Body of pancreas (tissue), 4 donors: Measurements from ENCODE around the gene ATP13A3. TPM values are rescaled to one million over a fixed set of nuclear protein-coding genes. Genes with fewer than 3 reads are reported as not detected.

Experiments used
- ATAC-seq: fragments of 150-250 bp; one replicate; pipeline ENCODE4 v1.9.1; 2016
- DNase-seq, 4 donors: peaks; one replicate each; pipeline ENCODE4 v3.0.0-alpha.2; 2019
- H3K27ac ChIP-seq, 4 donors: fragments of 200-600 bp; sonication (generic); 1 replicate in 3 of 4; 2 replicates in 1 of 4; pipeline versions ENCODE4 v1.5.1 to v1.6.1; 2016 to 2019; ENCODE audit warnings: mild to moderate bottlenecking in 1 of 4, mixed read lengths in 1 of 4, moderate library complexity in 1 of 4
- H3K27me3 ChIP-seq, 2 donors: fragments of 200-600 bp; sonication (generic); one replicate each; pipeline ENCODE4 v1.6.0; 2016; ENCODE audit warnings: mild to moderate bottlenecking in 1 of 2
- H3K36me3 ChIP-seq, 2 donors: fragments of 200-600 bp; sonication (generic); replicated peaks in 1 of 2; 2 replicates each; pipeline ENCODE4 v1.5.1; 2016; ENCODE audit warnings: low read depth in 2 of 2; ENCODE audit not compliant: insufficient read depth in 1 of 2
- H3K4me1 ChIP-seq: fragments of 200-600 bp; sonication (generic); one replicate; pipeline ENCODE4 v1.6.0; 2016
- H3K4me3 ChIP-seq, 2 donors: fragments of 200-600 bp; sonication (generic); 1 replicate in 1 of 2; 2 replicates in 1 of 2; pipeline ENCODE4 v1.5.1; 2016 to 2019
- H3K9me3 ChIP-seq, 3 donors: fragments of 200-600 bp; sonication (generic); 1 replicate in 2 of 3; 2 replicates in 1 of 3; pipeline ENCODE4 v1.5.1; 2016
- POLR2A ChIP-seq, 3 donors: fragments of 450-650 bp; IDR thresholded peaks; one replicate each; pipeline ENCODE4 v1.6.1; 2016; ENCODE audit warnings: antibody characterized with exemption in 3 of 3, mild to moderate bottlenecking in 2 of 3
- WGBS, 2 donors: methylation state at CpG; one replicate each; pipeline ENCODE4 v1.1.5; 2017; 5-methylcytosine and 5-hydroxymethylcytosine counted together
- intact Hi-C: fragments of 100-400 bp; cut with DNase I; formaldehyde crosslinking; loops from one replicate; pipeline ENCODE4 v1.15.1; 2023
- total RNA-seq, 2 donors: library from RNA; depleted of rRNA; stranded (reverse); fragments of >200 nt; gene quantifications; one replicate each; pipeline ENCODE4 v1.1.0, GENCODE V29; 2016
- TF ChIP-seq, protein P1 (sequence below), 7 experiments: fragments of 450-650 bp in 4 of 7; fragments of 200-600 bp in 3 of 7; sonication (generic) in 3 of 7; IDR thresholded peaks; one replicate each; pipeline ENCODE4 v1.5.1; 2016 to 2019; ENCODE audit warnings: antibody characterized with exemption in 7 of 7

Gene ATP13A3
- total RNA-seq, 2 donors from 2014 or later, result 35.6 to 56.0 TPM

DNA sequence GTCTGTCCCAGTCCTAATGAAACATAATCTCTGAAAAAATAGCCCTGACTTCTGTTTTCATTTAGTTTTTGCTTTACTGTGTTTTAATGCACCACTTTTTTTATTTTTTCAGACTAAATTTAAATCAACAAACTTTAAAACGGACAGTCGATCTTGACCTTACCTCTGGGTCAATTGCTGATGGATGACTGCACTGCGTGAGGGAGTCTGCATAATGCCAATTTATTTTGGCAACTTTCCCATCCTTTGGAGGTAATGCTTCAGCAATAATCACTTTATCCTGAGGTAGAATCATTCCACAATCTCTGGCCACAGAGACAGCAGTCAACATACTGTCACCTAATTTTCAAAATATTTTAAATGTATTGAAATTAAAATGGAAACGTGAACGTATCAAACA lies 55.2 kb downstream of the ATP13A3 start:
- TF ChIP-seq, protein P1, sequence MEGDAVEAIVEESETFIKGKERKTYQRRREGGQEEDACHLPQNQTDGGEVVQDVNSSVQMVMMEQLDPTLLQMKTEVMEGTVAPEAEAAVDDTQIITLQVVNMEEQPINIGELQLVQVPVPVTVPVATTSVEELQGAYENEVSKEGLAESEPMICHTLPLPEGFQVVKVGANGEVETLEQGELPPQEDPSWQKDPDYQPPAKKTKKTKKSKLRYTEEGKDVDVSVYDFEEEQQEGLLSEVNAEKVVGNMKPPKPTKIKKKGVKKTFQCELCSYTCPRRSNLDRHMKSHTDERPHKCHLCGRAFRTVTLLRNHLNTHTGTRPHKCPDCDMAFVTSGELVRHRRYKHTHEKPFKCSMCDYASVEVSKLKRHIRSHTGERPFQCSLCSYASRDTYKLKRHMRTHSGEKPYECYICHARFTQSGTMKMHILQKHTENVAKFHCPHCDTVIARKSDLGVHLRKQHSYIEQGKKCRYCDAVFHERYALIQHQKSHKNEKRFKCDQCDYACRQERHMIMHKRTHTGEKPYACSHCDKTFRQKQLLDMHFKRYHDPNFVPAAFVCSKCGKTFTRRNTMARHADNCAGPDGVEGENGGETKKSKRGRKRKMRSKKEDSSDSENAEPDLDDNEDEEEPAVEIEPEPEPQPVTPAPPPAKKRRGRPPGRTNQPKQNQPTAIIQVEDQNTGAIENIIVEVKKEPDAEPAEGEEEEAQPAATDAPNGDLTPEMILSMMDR (IDR thresholded peaks at IDR 0.05), result no peak
- TF ChIP-seq POLR2A (IDR thresholded peaks at IDR 0.05), result no peak
- H3K9me3 ChIP-seq, result no peaks in the 10 kb centered on the region
- no peak overlapping the region for H3K27ac ChIP-seq
- no peak overlapping the region for H3K4me3 ChIP-seq
- peaks cover 0 to 43% of the 10 kb centered on the region in 2 donors for H3K36me3 ChIP-seq
- 56 to 61% methylated on average over 5 of the region's 5 CpGs for WGBS, 2 donors
- no peaks in the 10 kb centered on the region for H3K4me1 ChIP-seq
- H3K27me3 ChIP-seq, result no peaks in the 10 kb centered on the region
- no peak for DNase-seq
- intact Hi-C loops, result no loop called here
- ATAC-seq, result no peak

DNA sequence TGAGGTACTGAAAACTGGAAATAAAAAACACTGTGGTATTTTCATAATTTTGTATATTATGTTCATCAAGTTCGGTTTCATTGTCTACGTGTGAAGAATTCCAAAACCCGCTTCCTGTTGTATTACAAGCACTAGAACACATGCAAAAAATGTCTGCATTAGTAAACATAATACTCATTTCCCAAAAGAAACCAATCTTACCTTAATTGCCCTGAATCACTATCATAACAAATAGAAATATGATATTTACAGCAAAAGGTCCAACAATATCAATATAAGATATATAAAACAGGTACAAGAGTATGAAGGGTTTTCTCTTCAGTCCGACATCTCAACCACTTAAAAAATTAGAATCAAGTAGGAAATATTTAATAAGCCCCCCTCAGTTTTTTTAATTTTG lies 61.4 kb downstream of the ATP13A3 start:
- TF ChIP-seq, protein P1 (IDR thresholded peaks at IDR 0.05), result no peak
- no peak for TF ChIP-seq POLR2A (IDR thresholded peaks at IDR 0.05)
- 89 to 94% methylated on average over 4 of the region's 4 CpGs for WGBS, 2 donors
- H3K27me3 ChIP-seq, result no peaks in the 10 kb centered on the region
- intact Hi-C loops, result no loop called here
- ATAC-seq, result no peak
- no peak overlapping the region for H3K27ac ChIP-seq
- no peaks in the 10 kb centered on the region for H3K9me3 ChIP-seq
- no peak overlapping the region for H3K4me3 ChIP-seq
- H3K4me1 ChIP-seq, result no peaks in the 10 kb centered on the region
- H3K36me3 ChIP-seq, result peaks cover 0 to 26% of the 10 kb centered on the region in 2 donors
- no peak for DNase-seq

DNA sequence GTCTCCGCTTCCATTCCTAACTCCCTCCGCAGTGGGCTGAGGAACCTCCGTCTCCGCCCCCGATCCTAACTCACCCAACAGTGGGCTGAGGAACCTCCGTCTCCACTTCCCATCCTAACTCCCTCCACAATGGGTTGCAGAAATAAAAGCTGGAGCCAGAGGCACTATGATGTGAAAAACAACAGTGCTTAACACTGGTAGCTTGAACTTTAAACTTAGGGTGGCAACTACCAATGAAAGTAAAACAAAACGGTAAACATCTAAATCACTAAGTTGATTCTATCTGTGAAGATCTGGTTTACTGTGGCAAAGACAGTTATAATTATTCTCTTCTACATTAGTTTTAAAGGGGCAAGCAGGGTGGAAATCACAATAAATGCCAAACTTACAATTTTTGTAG lies 61.8 kb downstream of the ATP13A3 start:
- Histone ChIP-seq H3K27ac (no peak overlapping the region), H3K9me3 (no peaks in the 10 kb centered on the region), H3K27me3 (no peaks in the 10 kb centered on the region), H3K4me1 (no peaks in the 10 kb centered on the region), H3K4me3 (no peak overlapping the region), H3K36me3 (peaks cover 0 to 21% of the 10 kb centered on the region in 2 donors)
- TF ChIP-seq, protein P1 (IDR thresholded peaks at IDR 0.05), result no peak
- TF ChIP-seq POLR2A (IDR thresholded peaks at IDR 0.05), result no peak
- ATAC-seq (no peak), DNase-seq (no peak)
- 85 to 93% methylated on average over 7 of the region's 7 CpGs for WGBS, 2 donors
- intact Hi-C loops, result no loop called here

DNA sequence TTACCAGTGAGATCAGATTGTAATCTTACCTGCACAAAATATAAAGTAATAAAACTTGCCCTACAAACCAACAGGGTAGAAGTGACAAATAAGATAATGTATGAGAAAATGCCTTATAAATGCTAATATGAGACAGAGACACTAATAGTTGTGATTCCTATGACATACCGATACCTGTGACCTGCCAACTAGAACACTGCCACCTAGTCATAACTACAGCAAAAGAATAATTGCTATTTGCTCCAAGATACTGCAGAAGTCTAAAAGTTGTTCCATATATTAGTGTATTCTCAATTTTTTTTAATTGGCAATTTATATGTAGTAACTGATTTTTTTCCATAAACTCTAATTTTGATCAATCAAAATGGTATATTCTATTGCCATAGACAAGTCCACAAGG lies 62.4 kb downstream of the ATP13A3 start:
- H3K27ac ChIP-seq, result no peak overlapping the region
- DNase-seq (no peak), ATAC-seq (no peak)
- intact Hi-C loops, result no loop called here
- H3K27me3 ChIP-seq, result no peaks in the 10 kb centered on the region
- H3K4me1 ChIP-seq, result no peaks in the 10 kb centered on the region
- no peak for TF ChIP-seq POLR2A (IDR thresholded peaks at IDR 0.05)
- TF ChIP-seq, protein P1 (IDR thresholded peaks at IDR 0.05), result no peak
- WGBS, 2 donors, result 83 to 96% methylated on average over 1 of the region's 1 CpG
- H3K36me3 ChIP-seq, result peaks cover 0 to 16% of the 10 kb centered on the region in 2 donors
- no peak overlapping the region for H3K4me3 ChIP-seq
- H3K9me3 ChIP-seq, result no peaks in the 10 kb centered on the region

DNA sequence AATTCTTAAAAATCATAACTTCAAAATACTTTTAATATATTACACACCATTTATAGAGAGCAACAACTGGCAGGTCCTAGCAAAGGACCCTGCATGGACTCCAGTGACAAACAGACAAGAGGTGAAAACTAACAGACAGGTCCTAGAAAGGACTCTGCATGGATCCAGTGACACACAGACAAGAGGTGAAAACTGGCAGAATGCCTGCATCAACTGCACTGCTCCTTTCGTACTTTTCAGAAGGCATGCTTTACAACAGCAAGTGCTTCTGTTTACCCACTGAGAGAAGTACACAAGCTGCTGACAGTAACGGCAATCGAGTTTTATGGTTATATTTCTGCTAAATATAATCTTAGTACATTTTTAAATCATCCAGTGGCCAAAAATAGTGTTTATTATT lies 63.5 kb downstream of the ATP13A3 start:
- no peak for TF ChIP-seq POLR2A (IDR thresholded peaks at IDR 0.05)
- Histone ChIP-seq H3K4me3 (no peak overlapping the region), H3K4me1 (no peaks in the 10 kb centered on the region), H3K27ac (no peak overlapping the region), H3K36me3 (peaks cover 0 to 15% of the 10 kb centered on the region in 2 donors), H3K9me3 (no peaks in the 10 kb centered on the region), H3K27me3 (no peaks in the 10 kb centered on the region)
- no peak for DNase-seq
- intact Hi-C loops, result no loop called here
- WGBS, 2 donors, result 72 to 80% methylated on average over 3 of the region's 3 CpGs
- no peak for ATAC-seq
